HG03521 (cell line): Measurements from ENCODE around the gene KLF13.

Experiments
- ATAC-seq: cut with Tn5 transposase; IDR thresholded peaks from one replicate; pipeline ENCODE4 v1.9.1; 2021; ENCODE audit warnings: mild to moderate bottlenecking, moderate library complexity; ENCODE audit not compliant: unreplicated experiment

KLF13 gene

GRCh38 chr15:31331389-31331788 lies 4.8 kb downstream of the KLF13 start:
- ATAC-seq: no peak

DNA sequence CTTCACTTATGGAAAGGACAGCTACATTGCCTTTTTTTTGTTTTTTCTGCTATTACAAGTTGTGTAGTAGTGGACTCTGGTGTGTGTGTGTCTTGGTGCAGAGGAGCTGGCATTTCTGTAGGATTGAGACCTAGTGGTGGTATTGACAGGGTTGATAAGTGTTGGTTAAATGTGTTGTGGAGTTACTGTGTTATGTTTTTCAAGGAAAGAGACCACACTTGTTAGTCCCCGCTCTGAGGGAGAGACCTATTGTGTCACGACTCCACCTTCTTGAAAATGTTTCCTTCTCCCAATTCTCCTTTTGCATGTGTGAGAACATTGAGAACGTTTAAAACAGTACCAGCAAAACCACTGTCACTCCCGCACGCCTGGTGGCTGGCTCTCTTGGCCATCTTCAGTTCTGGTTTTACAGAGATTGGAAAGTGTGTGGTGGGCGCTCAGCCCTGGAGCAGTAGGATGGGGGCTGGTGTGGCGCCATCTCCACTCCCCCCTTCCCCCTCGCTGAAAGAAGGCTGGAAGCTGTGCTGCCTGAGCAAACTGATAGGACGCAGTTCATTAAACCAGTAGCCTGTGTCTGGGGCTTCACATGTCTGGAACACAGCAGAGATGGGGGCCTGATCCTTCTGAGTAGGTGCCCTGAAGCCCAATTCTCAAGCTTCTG lies 5.5 kb downstream of the KLF13 start:
- ATAC-seq: no peak

GRCh38 chr15:31332681-31333071 lies 6.0 kb downstream of the KLF13 start:
- ATAC-seq: no peak

GRCh38 chr15:31333119-31333518 lies 6.5 kb downstream of the KLF13 start:
- no peak for ATAC-seq

DNA sequence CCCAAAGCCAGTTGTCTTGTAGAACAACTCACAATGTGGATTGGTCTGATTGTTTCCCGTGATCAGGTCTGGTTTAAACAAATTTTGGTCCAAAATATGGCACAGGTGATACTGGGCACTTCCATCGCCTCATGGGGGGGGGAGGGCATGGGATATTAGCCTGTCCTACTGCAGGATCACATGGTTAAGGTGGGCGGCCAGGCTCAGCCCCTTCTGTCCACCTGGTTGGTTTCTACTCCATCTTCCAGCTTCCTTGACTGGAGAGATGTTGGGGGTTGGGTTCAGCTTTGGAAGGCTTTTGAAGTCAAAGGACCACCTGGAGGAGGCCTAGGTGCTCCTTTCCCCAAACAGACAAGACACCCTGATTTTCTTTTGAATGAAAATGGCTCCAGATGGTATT lies 7.2 kb downstream of the KLF13 start:
- ATAC-seq: no peak

GRCh38 chr15:31335989-31336592 lies 9.5 kb downstream of the KLF13 start:
- ATAC-seq: no peak

- no peak for ATAC-seq
These were observed 10.1 kb downstream of the KLF13 start for GRCh38 chr15:31336593-31337295.

DNA sequence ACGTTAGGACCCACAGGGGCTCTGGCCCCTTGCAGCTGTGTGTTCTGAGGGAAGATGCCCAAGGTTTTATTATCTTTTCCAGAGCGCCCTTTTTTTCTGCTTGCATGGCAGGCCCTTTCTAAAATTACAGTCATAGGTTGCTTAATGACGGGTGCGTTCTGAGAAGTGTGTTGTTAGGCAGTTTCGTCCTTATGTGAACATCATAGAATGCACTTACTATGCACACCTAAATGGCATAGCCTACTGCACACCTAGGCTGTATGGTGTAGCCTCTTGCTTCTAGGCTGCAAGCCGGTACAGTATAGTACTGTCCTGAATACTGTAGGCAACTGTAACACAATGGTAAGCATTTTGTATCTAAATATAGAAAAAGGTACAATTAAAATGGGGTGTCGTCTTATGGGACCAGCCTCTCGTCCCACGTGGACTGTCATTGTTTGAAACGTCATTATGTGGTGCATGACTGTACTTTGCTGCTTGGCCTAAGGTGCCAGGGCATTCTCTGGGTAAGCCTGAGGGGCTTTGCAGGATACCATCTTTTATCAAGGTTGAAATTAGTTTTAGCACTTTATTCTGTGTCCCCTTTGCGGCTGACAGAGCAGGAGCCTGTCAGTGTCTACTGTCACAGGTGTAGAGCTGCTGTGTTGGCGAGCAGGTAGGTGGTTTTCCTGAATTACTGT lies 10.9 kb downstream of the KLF13 start:
- no peak for ATAC-seq

- peak; percentile 34 for ATAC-seq
These were observed 11.8 kb downstream of the KLF13 start for GRCh38 chr15:31338318-31338878.

DNA sequence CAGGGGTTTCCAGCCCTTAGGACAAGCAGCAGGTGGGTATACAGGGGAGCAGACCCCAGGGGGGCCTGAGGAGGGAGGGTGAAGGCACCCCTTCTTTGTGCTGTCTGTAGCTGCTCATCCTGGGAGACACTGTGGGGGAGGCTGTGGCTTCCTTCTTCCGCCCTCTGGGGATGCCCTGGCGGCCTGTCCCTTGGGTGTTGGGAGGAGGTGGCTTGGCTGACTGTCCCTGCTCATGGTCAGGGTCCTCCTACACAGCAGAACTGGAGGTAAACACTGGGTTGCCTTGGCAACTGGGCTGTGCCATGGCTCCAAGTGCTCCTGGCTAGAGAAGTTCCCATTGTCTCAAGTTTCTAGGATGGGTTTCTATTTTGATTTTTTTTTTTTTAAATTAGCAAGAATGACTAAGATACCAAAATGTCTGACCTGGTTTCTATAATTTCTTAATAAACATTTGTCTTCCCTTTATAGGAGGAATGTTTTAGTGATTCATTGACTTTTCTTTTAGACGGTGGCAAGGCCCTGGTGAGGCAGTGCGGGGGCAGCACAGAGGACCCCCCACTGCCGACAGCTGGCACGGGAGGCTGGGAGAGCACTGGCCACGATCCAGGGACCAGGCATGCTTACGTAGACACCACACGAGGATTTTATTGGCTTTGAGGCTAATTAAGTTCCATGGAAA lies 12.4 kb downstream of the KLF13 start:
- ATAC-seq: peak; percentile 42

- no peak for ATAC-seq
These were observed 12.9 kb downstream of the KLF13 start for GRCh38 chr15:31339558-31339895.

DNA sequence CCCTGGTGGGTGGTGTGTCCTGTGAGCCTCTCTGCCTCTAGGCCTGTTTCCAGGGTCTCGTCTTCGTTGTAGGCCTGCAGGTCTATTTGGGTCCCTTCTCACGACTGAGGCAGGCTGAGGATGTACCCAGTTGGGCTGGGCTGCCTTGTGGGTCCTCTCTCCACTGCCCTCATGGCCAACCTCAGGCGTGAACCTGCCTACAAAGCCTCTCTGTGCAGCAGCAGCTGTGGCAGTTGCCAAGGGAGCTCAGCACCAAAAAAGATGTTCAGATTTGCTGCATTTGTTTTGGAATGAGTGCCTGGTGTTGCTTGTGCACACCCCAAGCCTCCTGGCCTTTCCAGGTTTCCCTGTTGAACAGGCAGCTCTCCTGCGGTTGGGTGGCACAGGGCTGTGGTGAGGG lies 13.4 kb downstream of the KLF13 start:
- ATAC-seq: no peak

GRCh38 chr15:31340592-31340991 lies 14.0 kb downstream of the KLF13 start:
- no peak for ATAC-seq

GRCh38 chr15:31341071-31341470 lies 14.4 kb downstream of the KLF13 start:
- ATAC-seq: no peak

- no peak for ATAC-seq
These were observed 15.0 kb downstream of the KLF13 start for GRCh38 chr15:31341496-31342195.

GRCh38 chr15:31342381-31342780 lies 15.7 kb downstream of the KLF13 start:
- no peak for ATAC-seq

- no peak for ATAC-seq
These were observed 16.4 kb downstream of the KLF13 start for GRCh38 chr15:31342781-31343626.

- ATAC-seq: no peak
These were observed 17.2 kb downstream of the KLF13 start for GRCh38 chr15:31343831-31344230.

DNA sequence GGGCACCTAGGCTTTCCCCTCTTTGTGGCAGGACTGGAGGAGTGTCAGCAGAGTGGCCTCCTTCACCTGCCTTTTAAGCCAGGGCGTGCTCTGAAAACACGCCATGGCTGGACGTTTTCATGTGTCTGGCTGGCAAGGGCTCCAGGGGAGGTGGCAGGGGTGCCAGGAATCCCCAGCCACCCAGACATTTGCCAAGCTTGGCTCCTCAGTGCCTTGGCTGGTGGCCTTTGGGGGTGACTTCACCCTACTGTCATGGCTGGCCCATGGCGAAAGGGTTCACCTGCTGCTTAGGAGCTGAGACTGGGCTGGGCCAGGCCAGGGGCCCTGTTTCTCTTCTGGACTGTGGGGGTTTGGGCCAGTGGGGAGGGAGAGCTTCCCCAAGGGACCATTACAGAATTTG lies 17.6 kb downstream of the KLF13 start:
- ATAC-seq: no peak
